CD4-positive, alpha-beta T cell treated with Interleukin-15 for 1 hour (primary cell): ENCODE results near the gene SNN.

Experiments
- DNase-seq: peaks from one replicate; pipeline ENCODE4 v3.0.0-alpha.2; 2020

The SNN gene

DNA sequence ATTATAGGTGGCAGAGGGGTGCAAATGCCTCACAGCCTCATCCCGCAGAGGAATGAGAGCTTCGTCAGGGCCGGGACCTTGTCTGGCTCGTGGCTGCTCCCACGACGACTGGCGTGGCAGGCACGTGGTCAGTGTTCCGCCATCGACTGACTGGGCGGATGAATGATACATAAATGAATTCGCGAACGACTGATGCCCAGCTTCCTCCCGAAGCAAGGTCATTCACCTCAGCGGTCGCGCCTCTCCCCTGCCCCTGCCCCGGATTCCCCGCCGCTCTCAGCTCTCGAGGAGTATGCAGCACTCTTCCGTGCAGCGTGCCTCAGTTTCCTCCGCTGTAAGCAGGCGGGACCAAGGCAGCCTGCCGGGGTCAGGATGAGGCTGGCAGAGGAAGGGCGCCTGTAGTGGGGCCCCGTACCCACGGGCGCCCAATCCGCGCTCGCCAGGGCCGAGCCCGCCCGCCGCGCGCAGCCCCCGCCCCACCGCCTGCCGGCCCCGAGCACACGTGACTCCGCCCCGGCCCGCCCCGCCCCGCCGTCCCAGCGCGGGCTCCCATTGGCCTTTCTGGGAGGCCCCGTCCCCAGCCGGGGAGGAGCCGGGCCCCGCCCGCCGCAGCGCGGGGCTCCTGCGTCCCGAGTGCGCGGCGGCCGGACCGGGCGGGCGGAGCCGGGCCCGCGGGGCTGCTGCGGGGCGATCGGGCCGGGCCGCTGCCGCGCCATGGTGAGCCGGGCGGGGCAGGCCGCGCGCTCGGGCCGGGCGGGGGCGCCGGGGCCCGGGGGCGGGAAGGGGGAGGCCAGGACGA lies at the start of gene SNN:
Gene SNN, plus strand, starts transcription at position 632 of the 799 bp plus-strand sequence. CDS start 7,605 bp downstream, outside the sequence.
- DNase-seq, result peak; percentile 86

DNA sequence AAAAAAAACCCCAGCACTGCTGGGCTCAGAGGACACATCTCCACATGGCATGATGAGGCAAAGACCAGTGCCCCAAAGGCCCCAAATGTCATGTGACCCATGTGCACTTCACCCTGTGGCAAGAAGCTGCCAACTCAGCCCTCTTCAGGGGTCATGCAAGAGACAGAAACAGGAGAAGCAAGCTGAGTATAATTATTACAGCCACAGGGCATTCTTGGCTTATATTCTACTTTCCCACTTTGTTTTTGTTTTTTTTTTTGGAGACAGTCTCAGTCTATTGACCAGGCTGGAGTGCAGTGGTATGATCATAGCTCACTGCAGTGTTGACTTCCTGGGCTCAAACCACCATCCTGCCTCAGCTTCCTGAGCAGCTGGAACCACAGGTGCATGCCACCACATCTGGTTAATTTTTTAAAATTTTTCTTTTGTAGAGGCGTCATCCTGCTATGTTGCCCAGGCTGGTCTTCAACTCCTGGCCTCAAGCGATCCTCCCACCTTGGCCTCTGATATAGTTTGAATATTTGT lies 48.9 kb upstream of the SNN start:
- peak; percentile 75 for DNase-seq

GRCh38 chr16:11620243-11621003 lies 47.8 kb upstream of the SNN start:
- no peak for DNase-seq

DNA sequence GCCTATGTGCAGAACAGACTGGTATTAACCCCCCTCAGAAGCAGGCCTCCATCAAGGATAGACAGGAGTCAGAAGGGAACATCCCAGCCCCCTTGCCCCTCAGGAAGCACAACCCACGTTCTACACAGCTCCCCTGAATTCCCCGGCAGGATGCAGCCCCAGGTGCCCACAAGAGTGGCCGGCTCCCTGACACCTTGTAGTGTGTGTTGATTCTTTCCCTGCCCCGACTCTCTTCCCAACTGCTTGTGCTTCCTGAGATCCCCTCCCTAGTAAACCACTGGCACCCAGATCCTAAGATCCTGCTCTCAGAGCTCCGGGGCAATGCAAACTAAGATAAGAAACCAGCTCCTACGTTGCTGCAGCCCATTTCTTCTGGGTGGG lies 46.7 kb upstream of the SNN start:
- DNase-seq, result no peak

GRCh38 chr16:11621920-11622651 lies 46.2 kb upstream of the SNN start:
- peak; percentile 68 for DNase-seq

DNA sequence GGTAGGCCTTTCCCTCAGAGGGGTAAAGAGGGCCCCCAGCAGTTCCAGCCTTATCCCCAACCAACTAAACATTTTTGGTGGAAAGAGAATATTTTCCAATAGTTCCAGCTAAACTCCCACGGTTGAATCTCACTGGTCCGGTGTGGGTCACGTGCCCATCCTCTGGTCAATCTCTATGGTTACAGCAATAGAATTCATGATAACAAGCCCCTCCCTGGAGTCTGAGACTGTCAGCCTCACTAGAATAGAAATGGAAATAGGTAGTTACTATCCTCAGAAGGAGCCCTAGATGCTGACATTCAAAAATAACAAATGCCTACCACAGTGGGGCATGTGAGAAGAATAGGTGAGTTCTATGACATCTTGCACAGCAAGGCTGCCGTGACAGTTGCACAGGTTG lies 44.0 kb upstream of the SNN start:
- DNase-seq, result no peak

GRCh38 chr16:11624636-11625607 lies 43.3 kb upstream of the SNN start:
- peak; percentile 25 for DNase-seq

- no peak for DNase-seq
Measured at GRCh38 chr16:11625769-11626168, 42.5 kb upstream of the SNN start.

DNA sequence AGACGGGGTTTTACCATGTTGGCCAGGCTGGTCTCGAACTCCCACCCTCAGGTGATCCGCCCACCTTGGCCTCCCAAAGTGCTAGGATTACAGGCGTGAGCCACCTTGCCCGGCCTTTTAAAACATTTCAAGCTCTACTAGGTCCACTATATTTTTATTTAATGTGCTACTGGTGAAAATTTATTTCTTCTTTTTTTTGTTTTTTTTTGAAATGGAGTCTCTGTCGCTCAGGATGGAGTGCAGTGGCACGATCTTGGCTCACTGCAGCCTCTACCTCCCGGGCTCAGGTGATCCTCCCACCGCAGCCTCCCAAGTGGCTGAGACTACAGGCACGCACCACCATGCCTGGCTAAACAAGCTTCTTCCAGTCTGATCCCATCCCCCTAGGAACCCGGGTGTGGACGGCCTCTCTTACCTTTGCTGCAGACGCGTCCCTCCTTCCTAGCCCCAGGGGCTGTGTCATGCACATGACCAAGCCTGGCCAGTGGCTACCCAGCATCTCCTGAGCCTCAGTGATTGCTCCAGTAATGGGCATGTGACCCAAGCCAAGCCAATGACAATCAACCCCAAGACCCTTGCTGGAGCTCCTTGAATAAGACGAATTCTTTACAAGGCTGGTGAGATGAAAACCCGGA lies 41.5 kb upstream of the SNN start:
- no peak for DNase-seq

- DNase-seq, result no peak
Measured at GRCh38 chr16:11627292-11627663, 41.0 kb upstream of the SNN start.

GRCh38 chr16:11627822-11628457 lies 40.3 kb upstream of the SNN start:
- no peak for DNase-seq

GRCh38 chr16:11629071-11630030 lies 38.9 kb upstream of the SNN start:
- DNase-seq, result peak; percentile 52

GRCh38 chr16:11630046-11630767 lies 38.0 kb upstream of the SNN start:
- DNase-seq, result no peak

DNA sequence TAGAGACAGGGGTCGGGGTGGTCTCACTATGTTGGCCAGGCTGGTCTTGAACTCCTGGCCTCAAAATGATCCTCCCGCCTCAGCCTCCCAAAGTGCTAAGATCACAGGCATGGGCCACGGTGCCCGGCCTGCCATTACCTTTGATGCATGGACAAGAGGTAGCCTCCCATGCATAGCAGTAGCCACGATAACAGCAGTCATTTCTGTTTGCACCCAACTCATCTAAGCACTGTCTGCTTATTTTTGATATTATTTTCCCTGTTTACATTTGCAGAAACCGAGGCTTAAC lies 37.5 kb upstream of the SNN start:
- DNase-seq, result no peak

DNA sequence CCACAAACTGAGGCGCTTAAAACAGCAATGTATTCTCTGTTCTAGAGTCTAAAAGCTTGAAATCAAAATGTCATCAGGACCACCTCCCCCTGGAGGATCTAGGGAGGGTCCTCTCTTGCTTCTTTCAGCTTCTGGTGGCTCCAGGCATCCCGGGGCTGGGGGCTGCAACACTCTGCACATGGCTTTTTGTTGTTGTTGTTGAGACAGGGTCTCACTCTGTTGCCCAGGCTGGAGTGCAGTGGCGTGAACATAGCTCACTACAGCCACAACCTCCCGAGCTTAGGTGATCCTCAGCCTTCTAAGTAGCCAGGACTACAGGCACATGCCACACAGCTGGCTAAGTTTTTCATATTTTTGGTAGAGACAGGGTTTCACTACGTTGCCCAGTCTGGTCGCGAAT lies 37.0 kb upstream of the SNN start:
- DNase-seq, result no peak

GRCh38 chr16:11632455-11632939 lies 35.8 kb upstream of the SNN start:
- no peak for DNase-seq

- DNase-seq, result no peak
Measured at GRCh38 chr16:11633113-11633512, 35.1 kb upstream of the SNN start.

GRCh38 chr16:11634312-11634711 lies 33.9 kb upstream of the SNN start:
- DNase-seq, result no peak

- no peak for DNase-seq
Measured at GRCh38 chr16:11635113-11635652, 33.1 kb upstream of the SNN start.
